T-helper 1 cell treated with Interleukin-12 subunit alpha and Interleukin-12 subunit beta and Interleukin-4 antibody, amounts not matched to agents 30 μg/mL and 1 μg/mL, for 36 hours (primary cell): ENCODE results near the gene CDK5RAP2.

Experiments used
- H3K27ac Mint-ChIP-seq: one replicate; pipeline ENCODE4 v1.8.0; 2021; ENCODE audit warnings: mild to moderate bottlenecking, mixed read lengths
- H3K27me3 Mint-ChIP-seq: one replicate; pipeline ENCODE4 v1.8.0; 2021; ENCODE audit warnings: low read depth, mixed read lengths
- H3K36me3 Mint-ChIP-seq: one replicate; pipeline ENCODE4 v1.8.0; 2021; ENCODE audit warnings: low read depth, mixed read lengths
- H3K4me1 Mint-ChIP-seq: one replicate; pipeline ENCODE4 v1.8.0; 2021; ENCODE audit warnings: low read depth, mixed read lengths
- H3K4me3 Mint-ChIP-seq: one replicate; pipeline ENCODE4 v1.8.0; 2021; ENCODE audit warnings: mild to moderate bottlenecking, moderate library complexity, mixed read lengths
- H3K9me3 Mint-ChIP-seq: one replicate; pipeline ENCODE4 v1.8.0; 2021; ENCODE audit warnings: mixed read lengths

Gene CDK5RAP2

DNA sequence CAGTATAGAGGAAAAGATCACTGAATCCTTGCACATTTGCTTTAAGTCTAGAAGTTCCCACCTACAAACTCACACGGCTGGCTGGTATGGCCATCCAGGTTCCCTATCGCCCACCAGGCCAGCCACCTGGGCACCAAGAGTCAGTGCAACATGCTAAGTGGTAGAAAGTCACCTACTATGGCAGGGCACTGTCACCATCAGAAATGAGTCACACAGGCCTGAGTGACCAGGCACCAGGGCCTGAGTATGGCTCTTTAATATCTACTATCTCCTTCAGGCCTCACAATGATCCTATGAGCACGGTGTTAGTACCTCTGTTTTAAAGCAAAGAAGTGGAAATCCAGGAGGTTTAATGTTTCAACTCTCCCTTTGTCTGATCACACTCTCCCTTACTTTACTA is 156.2 kb downstream of the CDK5RAP2 start:
- no peaks in the 10 kb centered on the region for H3K27me3 Mint-ChIP-seq
- H3K27ac Mint-ChIP-seq, result no peak overlapping the region
- peaks cover 25% of the 10 kb centered on the region for H3K36me3 Mint-ChIP-seq

GRCh38 chr9:120421977-120422376 is 158.0 kb downstream of the CDK5RAP2 start:
- no peak overlapping the region for H3K4me3 Mint-ChIP-seq
- no peak overlapping the region for H3K27ac Mint-ChIP-seq
- no peaks in the 10 kb centered on the region for H3K9me3 Mint-ChIP-seq
- peaks cover 4% of the 10 kb centered on the region for H3K4me1 Mint-ChIP-seq
- no peaks in the 10 kb centered on the region for H3K27me3 Mint-ChIP-seq
- H3K36me3 Mint-ChIP-seq, result peaks cover 32% of the 10 kb centered on the region

More for the DNA sequence above, 156.2 kb downstream of the CDK5RAP2 start:
- Mint-ChIP-seq H3K4me1 (peaks cover 3% of the 10 kb centered on the region), H3K4me3 (no peak overlapping the region), H3K9me3 (no peaks in the 10 kb centered on the region)

DNA sequence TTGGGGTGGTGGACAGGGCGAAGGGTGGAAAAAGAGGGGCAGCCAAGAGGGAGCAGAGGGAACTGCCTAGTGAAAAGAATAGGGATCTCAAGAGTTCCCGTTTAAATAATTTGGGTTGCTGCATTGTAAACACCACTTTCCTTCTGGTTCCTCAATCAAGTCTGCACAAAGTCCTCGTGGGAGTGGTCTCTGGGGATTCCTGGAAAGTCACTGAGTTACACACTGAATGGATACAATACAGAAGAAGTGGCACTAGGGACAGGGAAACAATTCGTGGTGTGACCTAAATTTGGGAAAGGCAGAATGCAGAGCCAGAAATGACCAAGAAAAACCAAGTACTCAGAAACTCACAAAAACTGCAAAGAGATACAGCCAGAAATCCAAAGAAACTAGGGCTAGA is 161.7 kb downstream of the CDK5RAP2 start:
- no peaks in the 10 kb centered on the region for H3K9me3 Mint-ChIP-seq
- no peaks in the 10 kb centered on the region for H3K27me3 Mint-ChIP-seq

DNA sequence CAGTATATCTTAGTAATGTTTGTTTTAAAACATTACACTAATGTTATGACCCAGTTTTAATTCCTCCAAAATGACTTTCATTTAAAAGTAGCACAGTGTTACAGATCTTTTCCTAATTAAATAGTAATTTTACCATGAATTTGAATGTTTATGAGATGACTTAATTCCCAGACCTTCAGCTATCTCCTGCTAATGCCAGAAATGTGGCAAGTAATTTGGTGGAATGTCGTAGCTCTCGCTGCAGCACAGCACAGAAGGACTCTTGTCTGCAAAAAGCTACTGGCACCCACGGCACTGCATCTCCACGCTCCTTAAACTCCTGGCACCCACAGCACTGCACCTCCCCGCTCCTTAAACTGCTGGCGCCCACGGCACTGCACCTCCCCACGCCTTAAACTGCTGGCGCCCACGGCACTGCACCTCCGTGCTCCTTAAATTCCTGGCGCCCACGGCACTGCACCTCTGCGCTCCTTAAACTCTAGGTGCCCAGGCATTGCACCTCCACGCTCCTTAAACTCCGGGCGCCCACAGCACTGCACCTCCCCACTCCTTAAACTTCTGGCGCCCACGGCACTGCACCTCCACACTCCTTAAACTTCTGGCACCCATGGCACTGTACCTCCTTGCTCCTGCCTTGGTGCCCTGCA is 163.1 kb downstream of the CDK5RAP2 start:
- peaks cover 22% of the 10 kb centered on the region for H3K36me3 Mint-ChIP-seq
- H3K27me3 Mint-ChIP-seq, result no peaks in the 10 kb centered on the region
- no peak overlapping the region for H3K27ac Mint-ChIP-seq
- no peaks in the 10 kb centered on the region for H3K9me3 Mint-ChIP-seq
- H3K4me3 Mint-ChIP-seq, result no peak overlapping the region
- peaks cover 6% of the 10 kb centered on the region for H3K4me1 Mint-ChIP-seq

More for the DNA sequence above, 161.7 kb downstream of the CDK5RAP2 start:
- peaks cover 6% of the 10 kb centered on the region for H3K4me1 Mint-ChIP-seq
- H3K4me3 Mint-ChIP-seq, result no peak overlapping the region
- H3K36me3 Mint-ChIP-seq, result peaks cover 25% of the 10 kb centered on the region
- H3K27ac Mint-ChIP-seq, result no peak overlapping the region

GRCh38 chr9:120413121-120414048 is 166.6 kb downstream of the CDK5RAP2 start:
- Mint-ChIP-seq H3K9me3 (no peaks in the 10 kb centered on the region), H3K27me3 (no peaks in the 10 kb centered on the region), H3K4me1 (peaks cover 4% of the 10 kb centered on the region), H3K4me3 (no peak overlapping the region), H3K27ac (no peak overlapping the region), H3K36me3 (peaks cover 26% of the 10 kb centered on the region)

DNA sequence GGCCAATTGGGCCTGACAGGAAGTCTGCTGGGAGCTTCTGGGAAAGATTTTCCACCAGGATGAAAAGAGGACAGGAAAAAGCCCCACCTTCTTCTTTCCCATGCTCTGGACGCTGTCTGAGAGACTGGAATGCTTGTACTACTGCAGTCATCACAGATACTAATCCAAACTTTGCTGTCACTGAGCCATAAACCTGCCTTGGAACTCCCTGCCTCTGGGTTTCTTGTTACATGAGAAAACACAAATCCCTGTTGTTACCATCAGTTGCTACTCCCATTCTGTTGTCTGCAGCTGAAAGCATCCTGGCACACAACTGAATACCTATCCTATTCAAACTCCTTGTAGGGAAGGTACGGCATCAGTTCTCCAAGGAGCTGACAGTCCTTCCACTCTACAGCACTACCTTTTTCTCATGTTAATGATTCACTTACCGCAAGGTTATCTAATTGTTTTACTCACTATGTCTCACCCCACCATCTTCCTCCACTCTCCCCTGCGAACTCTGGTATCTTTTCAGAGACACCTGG is 167.5 kb downstream of the CDK5RAP2 start:
- Mint-ChIP-seq H3K27ac (no peak overlapping the region), H3K36me3 (peaks cover 26% of the 10 kb centered on the region), H3K4me3 (no peak overlapping the region), H3K4me1 (peaks cover 2% of the 10 kb centered on the region), H3K9me3 (no peaks in the 10 kb centered on the region), H3K27me3 (no peaks in the 10 kb centered on the region)

- no peak overlapping the region for H3K27ac Mint-ChIP-seq
- peaks cover 2% of the 10 kb centered on the region for H3K4me1 Mint-ChIP-seq
- H3K9me3 Mint-ChIP-seq, result no peaks in the 10 kb centered on the region
- H3K4me3 Mint-ChIP-seq, result no peak overlapping the region
- no peaks in the 10 kb centered on the region for H3K27me3 Mint-ChIP-seq
- peaks cover 26% of the 10 kb centered on the region for H3K36me3 Mint-ChIP-seq
Observed at GRCh38 chr9:120411862-120412424, 168.0 kb downstream of the CDK5RAP2 start.

GRCh38 chr9:120410925-120411501 is 169.0 kb downstream of the CDK5RAP2 start:
- no peaks in the 10 kb centered on the region for H3K9me3 Mint-ChIP-seq
- peaks cover 29% of the 10 kb centered on the region for H3K36me3 Mint-ChIP-seq
- no peak overlapping the region for H3K27ac Mint-ChIP-seq
- no peaks in the 10 kb centered on the region for H3K27me3 Mint-ChIP-seq
- H3K4me1 Mint-ChIP-seq, result peaks cover 2% of the 10 kb centered on the region
- H3K4me3 Mint-ChIP-seq, result no peak overlapping the region

DNA sequence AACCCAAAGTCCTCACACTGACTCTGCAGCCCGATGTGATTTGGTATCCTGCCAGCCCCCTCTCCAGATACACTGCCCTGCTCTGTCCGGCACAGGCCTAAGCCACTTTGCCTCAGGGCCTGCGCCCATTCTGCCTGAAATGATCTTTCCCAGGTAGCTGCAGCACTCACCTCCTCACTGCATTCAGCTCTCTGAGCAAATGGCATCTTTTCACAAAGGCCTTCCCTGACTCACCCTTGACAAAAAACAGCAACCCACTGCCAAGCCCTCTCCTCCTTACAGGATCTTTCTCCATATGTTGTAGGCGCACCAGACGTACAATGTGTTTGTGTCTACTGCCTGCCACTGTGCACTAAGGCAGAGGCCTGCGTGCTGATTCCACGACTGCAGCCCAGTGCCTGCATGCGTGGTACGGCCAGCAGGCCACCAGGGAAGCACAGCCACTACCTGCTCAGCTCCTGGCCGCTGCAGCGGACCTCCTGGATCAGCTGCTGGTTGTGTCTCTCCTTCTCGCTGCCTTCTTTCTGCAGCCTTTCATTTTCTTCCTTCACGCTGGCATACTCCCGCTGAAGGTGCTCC is 171.2 kb downstream of the CDK5RAP2 start:
- Mint-ChIP-seq H3K4me3 (no peak overlapping the region), H3K27me3 (no peaks in the 10 kb centered on the region), H3K9me3 (no peaks in the 10 kb centered on the region), H3K36me3 (peaks cover 32% of the 10 kb centered on the region), H3K4me1 (peaks cover 7% of the 10 kb centered on the region), H3K27ac (no peak overlapping the region)

GRCh38 chr9:120405860-120406259 is 174.1 kb downstream of the CDK5RAP2 start:
- H3K27me3 Mint-ChIP-seq, result no peaks in the 10 kb centered on the region
- H3K36me3 Mint-ChIP-seq, result peaks cover 46% of the 10 kb centered on the region
- no peak overlapping the region for H3K4me3 Mint-ChIP-seq
- no peaks in the 10 kb centered on the region for H3K9me3 Mint-ChIP-seq
- H3K4me1 Mint-ChIP-seq, result peaks cover 14% of the 10 kb centered on the region
- no peak overlapping the region for H3K27ac Mint-ChIP-seq

DNA sequence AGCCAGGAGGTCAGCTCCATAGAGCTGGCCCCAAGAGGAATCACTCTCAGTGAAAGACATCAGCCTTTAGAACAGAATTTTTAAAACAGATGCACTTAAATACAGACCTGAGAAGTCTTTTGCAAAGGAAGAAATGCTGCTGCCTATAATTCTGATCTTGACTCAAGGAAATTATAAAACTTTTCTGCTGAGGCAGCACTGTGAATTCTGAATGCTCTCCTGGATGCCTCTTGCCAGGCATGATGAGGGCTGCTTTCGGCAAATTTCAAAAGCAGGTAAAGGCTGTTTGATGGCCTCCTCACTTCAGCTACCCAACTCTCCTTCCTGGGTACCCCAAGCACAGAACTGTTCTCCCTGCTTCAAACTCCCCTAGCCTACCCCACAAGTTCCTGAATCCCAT is 174.8 kb downstream of the CDK5RAP2 start:
- H3K4me3 Mint-ChIP-seq, result no peak overlapping the region
- H3K36me3 Mint-ChIP-seq, result peaks cover 45% of the 10 kb centered on the region
- H3K4me1 Mint-ChIP-seq, result peaks cover 14% of the 10 kb centered on the region
- no peaks in the 10 kb centered on the region for H3K27me3 Mint-ChIP-seq
- H3K27ac Mint-ChIP-seq, result no peak overlapping the region
- H3K9me3 Mint-ChIP-seq, result no peaks in the 10 kb centered on the region

DNA sequence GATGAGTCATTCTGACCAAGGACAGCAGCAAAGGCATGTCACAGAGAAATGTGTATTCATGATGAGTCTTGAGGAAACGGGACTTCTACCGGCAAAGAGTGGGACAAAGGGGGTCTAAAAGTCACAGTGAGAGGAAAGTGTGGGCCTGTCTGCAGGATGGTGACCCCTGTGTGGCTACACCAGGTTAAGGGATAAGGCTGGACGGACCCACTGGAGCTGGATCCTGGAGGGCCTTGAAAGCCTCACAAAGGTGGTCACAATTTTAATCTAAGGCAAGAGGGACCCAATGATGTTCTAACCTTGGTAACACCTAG is 176.5 kb downstream of the CDK5RAP2 start:
- Mint-ChIP-seq H3K36me3 (peaks cover 54% of the 10 kb centered on the region), H3K27me3 (no peaks in the 10 kb centered on the region), H3K4me3 (no peak overlapping the region), H3K4me1 (peaks cover 14% of the 10 kb centered on the region), H3K9me3 (no peaks in the 10 kb centered on the region), H3K27ac (peak overlapping the region; percentile 62)

DNA sequence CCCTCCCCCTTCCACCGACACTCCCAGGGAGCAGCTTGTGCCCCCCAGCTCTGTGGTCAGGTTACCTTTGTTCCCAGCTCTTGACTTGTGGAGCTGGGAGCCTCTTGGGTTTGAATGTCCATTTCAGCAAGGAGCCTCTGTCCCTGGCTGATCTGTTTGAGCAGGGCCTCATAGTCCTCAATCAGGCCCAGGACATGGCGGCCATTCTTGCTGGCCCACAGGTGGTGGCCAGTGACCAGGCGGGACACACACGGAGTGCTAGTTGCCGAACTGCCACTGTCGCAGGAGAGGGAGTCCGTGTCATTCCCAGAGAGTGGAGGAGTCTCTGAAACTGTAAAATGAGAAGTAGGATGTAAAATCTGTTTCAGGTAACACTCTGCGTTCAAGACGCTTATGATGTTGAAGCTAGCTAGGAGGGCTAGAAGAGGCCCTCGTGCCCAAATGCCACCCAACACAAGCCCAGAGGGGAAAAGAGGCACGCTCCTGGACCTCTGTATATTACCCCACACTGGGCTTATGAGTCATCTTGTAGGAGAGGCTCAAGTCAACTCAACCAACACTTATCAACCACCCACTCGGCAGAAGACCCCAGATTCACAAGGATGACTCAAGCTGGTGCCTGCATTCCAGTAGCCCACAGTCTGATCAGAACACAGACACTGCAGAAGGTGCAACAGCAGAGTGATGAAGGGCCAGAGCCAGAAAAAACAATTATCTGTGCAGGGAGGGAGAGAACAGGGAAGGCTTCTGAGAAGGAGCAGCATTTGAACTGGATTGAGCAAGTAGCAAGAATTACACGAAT is 177.0 kb downstream of the CDK5RAP2 start:
- Mint-ChIP-seq H3K36me3 (peaks cover 56% of the 10 kb centered on the region), H3K27me3 (no peaks in the 10 kb centered on the region), H3K27ac (peak overlapping the region; percentile 62), H3K9me3 (no peaks in the 10 kb centered on the region), H3K4me3 (no peak overlapping the region), H3K4me1 (peaks cover 14% of the 10 kb centered on the region)
